ENCODE data around the gene FBRS. TPM values are rescaled to one million over a fixed set of nuclear protein-coding genes. Genes with fewer than 3 reads are reported as not detected.

The FBRS gene
- polyA plus RNA-seq, 1 of the 3 experiments (the other 2 are of a cell fraction), result 11.5 TPM

DNA sequence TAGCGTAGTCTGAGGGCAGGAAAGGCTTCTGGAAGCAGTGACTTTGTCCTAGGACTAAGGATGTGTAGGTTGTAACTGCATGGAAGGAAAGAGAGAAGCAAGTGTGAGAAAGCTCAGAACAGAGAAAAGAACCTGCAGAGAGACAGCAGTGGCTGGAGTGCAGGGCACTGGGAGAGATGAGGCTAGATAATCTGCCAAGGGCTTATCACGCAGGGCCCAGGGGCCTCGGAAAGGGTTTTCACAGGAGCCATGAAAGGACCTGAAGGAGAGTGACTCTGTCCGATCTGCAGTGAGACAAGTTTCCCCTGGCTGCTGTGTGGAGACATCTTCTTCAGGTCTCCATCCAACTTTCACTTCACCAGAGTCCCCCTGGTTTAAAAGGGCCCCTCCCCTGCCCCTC lies 33.7 kb downstream of the FBRS start (continued):
- TF ChIP-seq, protein P1, sequence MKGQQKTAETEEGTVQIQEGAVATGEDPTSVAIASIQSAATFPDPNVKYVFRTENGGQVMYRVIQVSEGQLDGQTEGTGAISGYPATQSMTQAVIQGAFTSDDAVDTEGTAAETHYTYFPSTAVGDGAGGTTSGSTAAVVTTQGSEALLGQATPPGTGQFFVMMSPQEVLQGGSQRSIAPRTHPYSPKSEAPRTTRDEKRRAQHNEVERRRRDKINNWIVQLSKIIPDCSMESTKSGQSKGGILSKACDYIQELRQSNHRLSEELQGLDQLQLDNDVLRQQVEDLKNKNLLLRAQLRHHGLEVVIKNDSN (IDR thresholded peaks at IDR 0.05; ENCODE audit: borderline replicate concordance, low read depth), result no peak
- TF ChIP-seq YY1 (IDR thresholded peaks at IDR 0.05; ENCODE audit: low read depth), result no peak

DNA sequence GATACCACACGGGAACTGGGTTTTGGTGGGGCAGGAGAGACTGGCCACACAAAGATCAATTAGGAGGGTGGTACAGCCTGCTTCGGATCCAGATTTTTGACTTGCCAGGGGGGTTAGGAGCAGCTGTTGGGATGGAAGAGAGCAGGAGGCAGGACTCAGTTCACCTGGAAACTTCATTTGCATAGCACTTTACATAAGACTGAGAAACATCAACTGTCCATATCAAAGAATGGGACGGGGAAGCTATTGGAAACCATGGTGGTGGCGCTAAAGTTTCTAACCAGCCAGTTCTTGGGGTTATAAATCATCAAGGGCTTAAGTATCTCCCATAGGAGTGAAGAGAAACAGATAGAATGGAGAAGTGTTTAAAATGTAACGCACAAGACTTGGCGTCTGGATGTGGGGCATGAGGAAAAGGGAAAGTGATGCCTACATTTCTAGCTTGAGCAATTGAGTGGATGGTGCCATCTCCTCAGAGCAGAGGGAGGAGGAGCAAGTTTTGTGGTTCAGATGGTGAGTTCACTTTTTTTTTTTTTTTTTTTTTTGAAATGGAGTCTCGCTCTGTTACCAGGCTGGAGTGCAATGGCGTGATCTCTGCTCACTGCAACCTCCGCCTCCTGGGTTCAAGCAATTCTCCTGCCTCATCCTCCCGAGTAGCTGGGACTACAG lies 34.3 kb downstream of the FBRS start:
- CTCF ChIA-PET, result interaction anchor here (1.0 to 2.6 kb wide), 5 partner anchors 10 to 37 kb away, joined by 3 to 30 read pairs (median 3); partner anchors contain the start of gene FBRS
- WGBS (ENCODE audit: low lambda C conversion rate), result 90% methylated on average over 10 of the region's 10 CpGs

DNA sequence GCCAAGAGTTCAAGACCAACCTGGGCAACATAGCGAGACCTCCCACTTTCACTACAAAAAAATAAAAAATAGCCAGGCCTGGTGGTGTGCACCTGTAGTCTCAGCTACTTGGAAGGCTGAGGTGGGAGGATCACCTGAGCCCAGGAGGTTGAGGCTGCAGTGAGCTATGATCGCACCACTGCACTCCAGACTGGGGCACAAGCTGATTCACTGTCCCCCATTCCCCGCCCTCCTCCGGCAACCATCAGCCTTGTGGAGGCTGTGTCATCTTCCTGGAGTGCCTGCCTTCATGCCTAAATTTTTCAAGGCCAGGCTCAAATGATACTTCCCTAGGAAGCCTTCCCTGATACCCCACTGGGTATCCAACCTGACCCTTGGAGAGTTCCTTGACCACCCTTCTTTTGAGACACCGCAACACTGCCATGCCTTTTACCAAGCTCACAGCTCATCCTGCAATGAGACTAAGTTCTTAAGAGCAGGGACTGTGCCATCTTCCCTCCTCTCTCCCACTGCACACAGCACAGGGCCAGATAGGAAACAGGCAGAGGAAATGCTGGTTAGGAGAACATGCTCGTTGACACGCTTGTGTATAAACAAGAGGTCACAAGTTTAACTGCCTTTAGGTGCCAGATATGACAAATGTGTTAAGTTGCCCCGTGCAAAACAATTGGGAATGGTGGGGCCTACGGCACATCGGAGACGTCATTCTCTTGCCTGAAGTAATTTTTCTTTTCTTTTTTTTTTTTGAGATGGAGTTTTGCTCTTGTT lies 36.9 kb downstream of the FBRS start:
- H3K79me2 ChIP-seq (ENCODE audit: insufficient read depth), result peaks cover 13% of the 10 kb centered on the region
- POLR2A ChIA-PET, result interaction anchor here (0.7 kb wide), 1 partner anchor 199 kb away, joined by 3 read pairs; no protein-coding TSS in a partner anchor
- no peaks in the 10 kb centered on the region for H3F3A ChIP-seq (replicated peaks; ENCODE audit: insufficient read depth)
- DNase-seq, result no peak
- peaks cover 5% of the 10 kb centered on the region for H4K20me1 ChIP-seq (ENCODE audit: insufficient read depth)
- WGBS (ENCODE audit: low lambda C conversion rate), result 90% methylated on average over 11 of the region's 11 CpGs
- CTCF ChIA-PET, result interaction anchor here (0.6 to 2.8 kb wide), 8 partner anchors 17 to 80 kb away, joined by 3 to 18 read pairs (median 6); partner anchors contain the start of gene PRR14
- no peaks in the 10 kb centered on the region for H3K9me3 ChIP-seq
- no peak overlapping the region for H3K9ac ChIP-seq
- H3K4me2 ChIP-seq, result no peak overlapping the region
- peaks cover 3 to 10% of the 10 kb centered on the region in 2 experiments for H3K4me1 ChIP-seq (ENCODE audit: control insufficient read depth in 1 of 2, insufficient read depth in 2 of 2, low read depth in 1 of 2, low read length in 1 of 2)
- H3K9me2 ChIP-seq, result no peaks in the 10 kb centered on the region
- no peak overlapping the region for H3K4me3 ChIP-seq (ENCODE audit: low read depth in 2 of 2, low read length in 1 of 2)
- H2AFZ ChIP-seq (ENCODE audit: low read depth), result no peak overlapping the region
- H3K27me3 ChIP-seq (ENCODE audit: insufficient read depth), result no peaks in the 10 kb centered on the region
- H3K36me3 ChIP-seq (replicated peaks in 1 of 2; ENCODE audit: control insufficient read depth in 1 of 2, insufficient read depth in 2 of 2, low read length in 1 of 2), result peaks cover 0 to 2% of the 10 kb centered on the region in 2 experiments
- H3K27ac ChIP-seq (ENCODE audit: low read depth in 2 of 2, low read length in 1 of 2), result no peak overlapping the region
- TF ChIP-seq, protein P1 (IDR thresholded peaks at IDR 0.05; ENCODE audit: borderline replicate concordance, low read depth), result no peak
- no peak for TF ChIP-seq TCF12 (IDR thresholded peaks at IDR 0.05)
- TF ChIP-seq FOXJ3 (CRISPR knock-in tag; IDR thresholded peaks at IDR 0.05), result no peak
- no peak for TF ChIP-seq NRF1 (IDR thresholded peaks at IDR 0.05; ENCODE audit: low read depth, low read length)
- TF ChIP-seq, protein P2, sequence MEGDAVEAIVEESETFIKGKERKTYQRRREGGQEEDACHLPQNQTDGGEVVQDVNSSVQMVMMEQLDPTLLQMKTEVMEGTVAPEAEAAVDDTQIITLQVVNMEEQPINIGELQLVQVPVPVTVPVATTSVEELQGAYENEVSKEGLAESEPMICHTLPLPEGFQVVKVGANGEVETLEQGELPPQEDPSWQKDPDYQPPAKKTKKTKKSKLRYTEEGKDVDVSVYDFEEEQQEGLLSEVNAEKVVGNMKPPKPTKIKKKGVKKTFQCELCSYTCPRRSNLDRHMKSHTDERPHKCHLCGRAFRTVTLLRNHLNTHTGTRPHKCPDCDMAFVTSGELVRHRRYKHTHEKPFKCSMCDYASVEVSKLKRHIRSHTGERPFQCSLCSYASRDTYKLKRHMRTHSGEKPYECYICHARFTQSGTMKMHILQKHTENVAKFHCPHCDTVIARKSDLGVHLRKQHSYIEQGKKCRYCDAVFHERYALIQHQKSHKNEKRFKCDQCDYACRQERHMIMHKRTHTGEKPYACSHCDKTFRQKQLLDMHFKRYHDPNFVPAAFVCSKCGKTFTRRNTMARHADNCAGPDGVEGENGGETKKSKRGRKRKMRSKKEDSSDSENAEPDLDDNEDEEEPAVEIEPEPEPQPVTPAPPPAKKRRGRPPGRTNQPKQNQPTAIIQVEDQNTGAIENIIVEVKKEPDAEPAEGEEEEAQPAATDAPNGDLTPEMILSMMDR (IDR thresholded peaks at IDR 0.05), result no peak
- TF ChIP-seq RAD21 (IDR thresholded peaks at IDR 0.05; ENCODE audit: low read length), result no peak
- no peak for TF ChIP-seq MXI1 (IDR thresholded peaks at IDR 0.05; ENCODE audit: low read depth, low read length)
- no peak for TF ChIP-seq SMC3 (IDR thresholded peaks at IDR 0.05; ENCODE audit: low read depth, low read length)
- TF ChIP-seq, protein P3, sequence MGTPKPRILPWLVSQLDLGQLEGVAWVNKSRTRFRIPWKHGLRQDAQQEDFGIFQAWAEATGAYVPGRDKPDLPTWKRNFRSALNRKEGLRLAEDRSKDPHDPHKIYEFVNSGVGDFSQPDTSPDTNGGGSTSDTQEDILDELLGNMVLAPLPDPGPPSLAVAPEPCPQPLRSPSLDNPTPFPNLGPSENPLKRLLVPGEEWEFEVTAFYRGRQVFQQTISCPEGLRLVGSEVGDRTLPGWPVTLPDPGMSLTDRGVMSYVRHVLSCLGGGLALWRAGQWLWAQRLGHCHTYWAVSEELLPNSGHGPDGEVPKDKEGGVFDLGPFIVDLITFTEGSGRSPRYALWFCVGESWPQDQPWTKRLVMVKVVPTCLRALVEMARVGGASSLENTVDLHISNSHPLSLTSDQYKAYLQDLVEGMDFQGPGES (IDR thresholded peaks at IDR 0.05; ENCODE audit: low read depth, low read length), result no peak
- TF ChIP-seq RFX5 (IDR thresholded peaks at IDR 0.05; ENCODE audit: low read length), result no peak
- TF ChIP-seq FOXM1 (IDR thresholded peaks at IDR 0.05; ENCODE audit: low read depth), result no peak
- TF ChIP-seq GATA2 (CRISPR knock-in tag; IDR thresholded peaks at IDR 0.05), result no peak
- TF ChIP-seq RCOR1 (IDR thresholded peaks at IDR 0.05; ENCODE audit: low read length), result no peak

More for the DNA sequence above, 34.3 kb downstream of the FBRS start:
- peaks cover 0 to 5% of the 10 kb centered on the region in 2 experiments; a peak in 1 of 4 replicates for H3K4me1 ChIP-seq (ENCODE audit: control insufficient read depth in 1 of 2, insufficient read depth in 2 of 2, low read depth in 1 of 2, low read length in 1 of 2)
- H3K36me3 ChIP-seq (replicated peaks in 1 of 2; ENCODE audit: control insufficient read depth in 1 of 2, insufficient read depth in 2 of 2, low read length in 1 of 2), result no peaks in the 10 kb centered on the region
- H3K9ac ChIP-seq, result no peak overlapping the region
- no peaks in the 10 kb centered on the region for H3F3A ChIP-seq (replicated peaks; ENCODE audit: insufficient read depth)
- no peak overlapping the region for H3K4me2 ChIP-seq
- no peaks in the 10 kb centered on the region for H3K9me2 ChIP-seq
- TF ChIP-seq SMC3 (IDR thresholded peaks at IDR 0.05; ENCODE audit: low read depth, low read length) (no peak), MXI1 (IDR thresholded peaks at IDR 0.05; ENCODE audit: low read depth, low read length) (no peak), JUND (IDR thresholded peaks at IDR 0.05) (no peak)
- TF ChIP-seq, protein P4, sequence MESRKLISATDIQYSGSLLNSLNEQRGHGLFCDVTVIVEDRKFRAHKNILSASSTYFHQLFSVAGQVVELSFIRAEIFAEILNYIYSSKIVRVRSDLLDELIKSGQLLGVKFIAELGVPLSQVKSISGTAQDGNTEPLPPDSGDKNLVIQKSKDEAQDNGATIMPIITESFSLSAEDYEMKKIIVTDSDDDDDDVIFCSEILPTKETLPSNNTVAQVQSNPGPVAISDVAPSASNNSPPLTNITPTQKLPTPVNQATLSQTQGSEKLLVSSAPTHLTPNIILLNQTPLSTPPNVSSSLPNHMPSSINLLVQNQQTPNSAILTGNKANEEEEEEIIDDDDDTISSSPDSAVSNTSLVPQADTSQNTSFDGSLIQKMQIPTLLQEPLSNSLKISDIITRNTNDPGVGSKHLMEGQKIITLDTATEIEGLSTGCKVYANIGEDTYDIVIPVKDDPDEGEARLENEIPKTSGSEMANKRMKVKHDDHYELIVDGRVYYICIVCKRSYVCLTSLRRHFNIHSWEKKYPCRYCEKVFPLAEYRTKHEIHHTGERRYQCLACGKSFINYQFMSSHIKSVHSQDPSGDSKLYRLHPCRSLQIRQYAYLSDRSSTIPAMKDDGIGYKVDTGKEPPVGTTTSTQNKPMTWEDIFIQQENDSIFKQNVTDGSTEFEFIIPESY (IDR thresholded peaks at IDR 0.05; ENCODE audit: borderline replicate concordance, low read depth), result no peak
- no peak for DNase-seq
- no peaks in the 10 kb centered on the region for H4K20me1 ChIP-seq (ENCODE audit: insufficient read depth)
- no peaks in the 10 kb centered on the region for H3K27me3 ChIP-seq (ENCODE audit: insufficient read depth)
- H2AFZ ChIP-seq (ENCODE audit: low read depth), result no peak overlapping the region
- H3K9me3 ChIP-seq, result no peaks in the 10 kb centered on the region
- no peak overlapping the region for H3K4me3 ChIP-seq (ENCODE audit: low read depth in 2 of 2, low read length in 1 of 2)
- H3K27ac ChIP-seq (ENCODE audit: low read depth in 2 of 2, low read length in 1 of 2), result no peak overlapping the region
- POLR2A ChIA-PET, result no interaction called here
- no peaks in the 10 kb centered on the region for H3K79me2 ChIP-seq (ENCODE audit: insufficient read depth)

Measured in SK-N-SH (cell line).